Suprapubic skin (tissue), 4 donors: ENCODE data around the gene APOB. TPM values are rescaled to one million over a fixed set of nuclear protein-coding genes. Genes with fewer than 3 reads are reported as not detected.

Source experiments
- DNase-seq, 2 donors: peaks; one replicate each; pipeline ENCODE4 v3.0.0-alpha.2; 2019; ENCODE audit warnings: low spot score in 2 of 2
- H3K27ac ChIP-seq: fragments of 200-600 bp; sonication (generic); one replicate; pipeline ENCODE4 v1.5.1; 2019
- H3K27me3 ChIP-seq: fragments of 200-600 bp; sonication (generic); one replicate; pipeline ENCODE4 v1.5.1; 2019
- H3K36me3 ChIP-seq: fragments of 200-600 bp; sonication (generic); one replicate; pipeline ENCODE4 v1.5.1; 2019
- H3K4me1 ChIP-seq: fragments of 200-600 bp; sonication (generic); one replicate; pipeline ENCODE4 v1.5.1; 2019
- H3K4me3 ChIP-seq: fragments of 200-600 bp; sonication (generic); one replicate; pipeline ENCODE4 v1.5.1; 2019; ENCODE audit warnings: mild to moderate bottlenecking
- H3K9me3 ChIP-seq: fragments of 200-600 bp; sonication (generic); one replicate; pipeline ENCODE4 v1.5.1; 2019
- CTCF ChIP-seq, 2 donors: fragments of 200-600 bp in 1 of 2; fragments of 450-650 bp in 1 of 2; sonication (generic) in 1 of 2; IDR thresholded peaks; one replicate each; pipeline ENCODE4 v1.5.1; 2016 to 2019; ENCODE audit warnings: antibody characterized with exemption in 2 of 2, mild to moderate bottlenecking in 1 of 2, moderate library complexity in 1 of 2
- EP300 ChIP-seq: sonication (generic); formaldehyde crosslinking; IDR thresholded peaks from one replicate; pipeline ENCODE4 v1.6.1; 2017; ENCODE audit warnings: antibody characterized with exemption
- POLR2A ChIP-seq, 2 donors: fragments of 450-650 bp; IDR thresholded peaks; one replicate each; pipeline ENCODE4 v1.6.1; 2017; ENCODE audit warnings: antibody characterized with exemption in 2 of 2, mild to moderate bottlenecking in 2 of 2, moderate library complexity in 2 of 2
- POLR2AphosphoS5 ChIP-seq, 3 donors: sonication (generic); formaldehyde crosslinking; IDR thresholded peaks; one replicate each; pipeline ENCODE4 v1.6.1; 2017; ENCODE audit warnings: antibody characterized with exemption in 3 of 3
- WGBS: methylation state at CpG from one replicate; pipeline ENCODE4 v1.1.5; 2018; 5-methylcytosine and 5-hydroxymethylcytosine counted together
- total RNA-seq, 4 donors: library from RNA; depleted of rRNA; stranded (reverse); fragments of >200 nt; gene quantifications; one replicate each; pipeline ENCODE4 v1.1.0, GENCODE V29; 2016

APOB gene
- total RNA-seq, 4 donors from 2014 or later = 0.55 to 5.6 (median 3.4) TPM

GRCh38 chr2:20997953-20998722 is 45.7 kb downstream of the APOB start:
- H3K4me3 ChIP-seq = no peak overlapping the region
- TF ChIP-seq EP300 = no peak
- TF ChIP-seq POLR2A (IDR thresholded peaks at IDR 0.05) = no peak
- TF ChIP-seq POLR2AphosphoS5 (IDR thresholded peaks at IDR 0.05) = no peak
- TF ChIP-seq CTCF (IDR thresholded peaks at IDR 0.05) = no peak
- no peak overlapping the region for H3K27ac ChIP-seq
- H3K9me3 ChIP-seq = no peaks in the 10 kb centered on the region
- no peaks in the 10 kb centered on the region for H3K4me1 ChIP-seq
- WGBS = 87% methylated on average over 7 of the region's 7 CpGs
- H3K27me3 ChIP-seq = no peaks in the 10 kb centered on the region
- no peaks in the 10 kb centered on the region for H3K36me3 ChIP-seq
- no peak for DNase-seq

- TF ChIP-seq CTCF (IDR thresholded peaks at IDR 0.05) = no peak
- no peak overlapping the region for H3K27ac ChIP-seq
- H3K36me3 ChIP-seq = no peaks in the 10 kb centered on the region
- no peaks in the 10 kb centered on the region for H3K27me3 ChIP-seq
- H3K9me3 ChIP-seq = no peaks in the 10 kb centered on the region
- no peak overlapping the region for H3K4me3 ChIP-seq
- no peaks in the 10 kb centered on the region for H3K4me1 ChIP-seq
- no peak for DNase-seq
- 84% methylated on average over 5 of the region's 5 CpGs for WGBS
These were observed 49.7 kb downstream of the APOB start for GRCh38 chr2:20994130-20994529.

- 43% methylated on average over 8 of the region's 8 CpGs for WGBS
- no peak overlapping the region for H3K27ac ChIP-seq
These were observed 51.6 kb downstream of the APOB start for GRCh38 chr2:20992201-20992711.

GRCh38 chr2:20990442-20991430 is 53.1 kb downstream of the APOB start:
- no peak overlapping the region for H3K27ac ChIP-seq
- WGBS = 69% methylated on average over 15 of the region's 20 CpGs

More at GRCh38 chr2:20992201-20992711, 51.6 kb downstream of the APOB start:
- Histone ChIP-seq H3K9me3 (no peaks in the 10 kb centered on the region), H3K4me1 (no peaks in the 10 kb centered on the region), H3K36me3 (no peaks in the 10 kb centered on the region), H3K27me3 (no peaks in the 10 kb centered on the region), H3K4me3 (no peak overlapping the region)
- DNase-seq = no peak
- TF ChIP-seq EP300 (no peak), POLR2AphosphoS5 (IDR thresholded peaks at IDR 0.05) (no peak), CTCF (IDR thresholded peaks at IDR 0.05) (no peak), POLR2A (IDR thresholded peaks at IDR 0.05) (no peak)

More at GRCh38 chr2:20990442-20991430, 53.1 kb downstream of the APOB start:
- Histone ChIP-seq H3K36me3 (no peaks in the 10 kb centered on the region), H3K4me1 (peaks cover 1% of the 10 kb centered on the region), H3K4me3 (no peak overlapping the region), H3K9me3 (no peaks in the 10 kb centered on the region), H3K27me3 (no peaks in the 10 kb centered on the region)
- no peak for TF ChIP-seq EP300
- TF ChIP-seq POLR2AphosphoS5 (IDR thresholded peaks at IDR 0.05) = no peak
- TF ChIP-seq POLR2A (IDR thresholded peaks at IDR 0.05) = no peak
- no peak for TF ChIP-seq CTCF (IDR thresholded peaks at IDR 0.05)
- DNase-seq = no peak
